IPS DF 19.7 (cell line): ENCODE results near the gene KANK2.
A peak's percentile ranks its signal among the peaks of the same experiment; 100 is the strongest.
"Not testable (repeated sequence)": the region's sequence is repeated elsewhere in the genome, so short reads cannot be mapped to it uniquely, and the experiment has no call there.

Source experiments
- DNase-seq: peaks from one replicate; pipeline ENCODE4 v3.0.0-alpha.2; 2013; ENCODE audit warnings: low read depth, low spot score

The KANK2 gene

GRCh38 chr19:11140023-11140538 lies 57.3 kb downstream of the KANK2 start:
- DNase-seq, result not testable (repeated sequence)

- no peak for DNase-seq
Observed at GRCh38 chr19:11138601-11139300, 58.6 kb downstream of the KANK2 start.

- DNase-seq, result peak; percentile 50
Observed at GRCh38 chr19:11137542-11138384, 59.6 kb downstream of the KANK2 start.

DNA sequence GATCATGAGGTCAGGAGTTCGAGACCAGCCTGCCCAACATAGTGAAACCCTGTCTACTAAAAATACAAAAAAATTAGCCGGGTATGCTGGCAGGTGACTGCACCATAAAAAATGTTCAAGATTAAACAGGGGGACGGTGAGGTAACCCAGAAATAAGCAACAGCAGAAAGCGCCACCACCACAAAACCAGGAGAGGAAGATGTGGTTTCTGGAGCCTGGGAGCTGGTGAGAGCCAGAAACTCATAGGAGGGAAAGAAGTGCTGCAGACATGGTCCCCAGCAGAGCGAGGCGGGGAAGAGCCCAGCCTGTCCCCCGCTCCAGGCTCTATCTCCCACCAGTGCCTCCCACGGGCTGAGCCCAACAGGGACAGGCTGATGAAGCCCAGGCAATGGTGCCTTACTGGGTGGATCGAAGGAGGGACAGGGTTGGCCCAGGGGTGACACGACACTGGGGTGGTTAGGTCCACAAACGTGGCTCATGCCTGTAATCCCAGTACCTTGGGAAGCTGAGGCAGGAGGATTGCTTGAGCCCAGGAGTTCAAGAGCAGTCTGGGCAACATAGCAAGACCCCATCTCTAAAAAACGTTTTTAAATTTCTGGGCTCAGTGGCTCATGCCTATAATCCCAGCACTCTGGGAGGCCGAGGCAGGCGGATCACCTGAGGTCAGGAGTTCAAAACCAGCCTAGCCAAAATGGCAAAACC lies 60.8 kb downstream of the KANK2 start:
- DNase-seq, result no peak

- DNase-seq, result no peak
Observed at GRCh38 chr19:11131471-11131870, 65.9 kb downstream of the KANK2 start.

DNA sequence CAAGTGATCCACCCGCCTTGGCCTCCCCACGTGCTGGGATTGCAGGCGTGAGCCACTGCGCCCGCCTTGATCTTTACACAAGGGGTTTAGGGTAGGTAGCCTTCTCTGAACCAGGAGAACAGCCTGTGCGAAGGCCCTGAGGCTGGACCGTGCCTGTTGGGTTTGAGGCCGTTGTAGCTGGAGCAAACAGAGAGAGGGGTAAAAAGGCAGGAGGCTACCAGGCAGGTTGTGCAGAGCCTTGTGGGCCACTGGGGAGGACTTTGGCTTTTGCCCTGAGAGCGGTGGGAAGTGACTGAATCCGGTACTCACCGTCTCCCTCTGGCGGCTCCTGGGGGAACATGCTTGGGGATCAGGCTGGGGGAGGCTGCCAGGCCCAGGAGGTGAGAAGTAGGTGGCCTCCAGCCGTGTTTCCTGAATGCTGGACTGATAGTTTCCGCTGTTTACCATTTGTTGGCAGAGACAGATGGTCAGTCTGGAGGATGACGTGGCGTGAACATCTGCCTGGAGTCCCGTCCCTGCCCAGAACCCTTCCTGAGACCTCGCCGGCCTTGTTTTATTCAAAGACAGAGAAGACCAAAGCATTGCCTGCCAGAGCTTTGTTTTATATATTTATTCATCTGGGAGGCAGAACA lies 66.4 kb downstream of the KANK2 start:
- peak; percentile 56 for DNase-seq

DNA sequence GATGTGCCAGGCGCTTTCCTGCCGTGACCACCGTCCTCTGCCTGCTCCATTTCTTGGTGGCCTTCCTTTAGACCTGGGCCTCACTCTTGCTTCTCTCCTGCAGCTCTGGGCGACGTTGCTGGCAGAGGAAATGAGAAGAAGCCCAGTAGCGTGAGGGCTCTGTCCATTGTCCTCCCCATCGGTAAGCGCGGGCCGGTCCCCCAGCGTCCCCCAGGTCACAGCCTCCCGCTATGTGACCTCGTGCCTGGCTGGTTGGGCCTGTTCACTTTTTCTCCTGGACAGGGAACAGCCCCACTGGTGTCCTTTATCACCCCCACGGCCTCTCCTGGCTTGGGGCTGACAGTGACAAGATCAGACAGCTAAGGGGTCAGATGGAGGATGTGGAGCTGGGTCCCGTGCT lies 69.4 kb downstream of the KANK2 start:
- no peak for DNase-seq

- DNase-seq, result no peak
Observed at GRCh38 chr19:11125994-11126685, 71.2 kb downstream of the KANK2 start.

- not testable (repeated sequence) for DNase-seq
Observed at GRCh38 chr19:11124157-11124556, 73.2 kb downstream of the KANK2 start.

- DNase-seq, result no peak
Observed at GRCh38 chr19:11123114-11123513, 74.2 kb downstream of the KANK2 start.

DNA sequence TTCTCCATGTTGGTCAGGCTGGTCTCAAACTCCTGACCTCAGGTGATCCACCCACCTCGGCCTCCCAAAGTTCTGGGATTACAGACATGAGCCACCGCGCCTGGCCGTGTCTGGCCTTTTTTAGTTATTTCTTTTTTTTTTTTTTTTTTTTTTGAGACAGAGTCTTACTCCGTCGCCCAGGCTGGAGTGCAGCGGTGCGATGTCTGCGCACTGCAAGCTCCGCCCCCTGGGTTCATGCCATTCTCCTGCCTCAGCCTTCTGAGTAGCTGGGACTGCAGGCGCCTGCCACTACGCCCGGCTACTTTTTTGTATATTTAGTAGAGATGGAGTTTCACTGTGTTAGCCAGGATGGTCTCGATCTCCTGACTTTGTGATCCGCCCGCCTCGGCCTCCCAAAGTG lies 75.4 kb downstream of the KANK2 start:
- DNase-seq, result not testable (repeated sequence)

GRCh38 chr19:11116507-11116906 lies 80.8 kb downstream of the KANK2 start:
- DNase-seq, result no peak

DNA sequence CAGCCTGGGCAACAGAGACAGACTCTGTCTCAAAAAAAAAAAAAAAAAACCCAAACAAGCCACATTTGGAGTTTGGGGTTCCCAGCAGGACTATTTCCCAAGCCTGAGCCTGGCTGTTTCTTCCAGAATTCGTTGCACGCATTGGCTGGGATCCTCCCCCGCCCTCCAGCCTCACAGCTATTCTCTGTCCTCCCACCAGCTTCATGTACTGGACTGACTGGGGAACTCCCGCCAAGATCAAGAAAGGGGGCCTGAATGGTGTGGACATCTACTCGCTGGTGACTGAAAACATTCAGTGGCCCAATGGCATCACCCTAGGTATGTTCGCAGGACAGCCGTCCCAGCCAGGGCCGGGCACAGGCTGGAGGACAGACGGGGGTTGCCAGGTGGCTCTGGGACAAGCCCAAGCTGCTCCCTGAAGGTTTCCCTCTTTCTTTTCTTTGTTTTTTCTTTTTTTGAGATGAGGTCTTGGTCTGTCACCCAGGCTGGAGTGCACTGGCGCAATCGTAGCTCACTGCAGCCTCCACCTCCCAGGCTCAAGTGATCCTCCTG lies 81.4 kb downstream of the KANK2 start:
- DNase-seq, result no peak

DNA sequence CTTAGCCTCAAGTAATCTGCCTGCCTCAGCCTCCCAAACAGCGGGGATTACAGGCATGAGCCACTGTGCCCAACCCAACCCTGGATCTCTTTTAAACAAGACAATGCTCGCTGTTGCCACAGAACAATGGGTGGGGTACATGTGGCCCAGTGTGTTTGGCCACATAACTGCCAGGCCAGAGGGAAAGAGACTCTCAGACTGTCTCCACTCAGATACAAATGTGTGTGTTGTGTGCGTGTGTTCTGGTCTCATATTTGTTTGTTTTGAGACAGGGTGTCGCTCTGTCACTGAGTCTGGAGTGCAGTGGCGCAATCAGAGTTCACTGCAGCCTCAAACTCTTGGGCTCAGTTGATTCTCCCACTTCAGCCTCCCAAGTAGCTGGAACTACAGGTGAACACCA lies 82.3 kb downstream of the KANK2 start:
- DNase-seq, result no peak
